Stimulated activated CD4-positive, alpha-beta T cell treated with anti-CD3 and anti-CD28 coated beads, Interleukin-15, amount 100 ng/mL, for 1 hour (primary cell): ENCODE measurements around the gene PGBD1.

Experiments
- DNase-seq, 2 donors: peaks; one replicate each; pipeline ENCODE4 v3.0.0-alpha.2; 2020; ENCODE audit warnings: low read depth in 1 of 2, low spot score in 1 of 2

The PGBD1 gene

GRCh38 chr6:28281288-28282064 lies at the start of gene PGBD1:
Gene PGBD1, plus strand, starts transcription at chr6:28281572. Its CDS starts 2,242 bp downstream, at chr6:28283814.
- peak in 1 of 2 donors; percentile 36 for DNase-seq

- DNase-seq: no peak
Observed at GRCh38 chr6:28232785-28233184, 48.6 kb upstream of the PGBD1 start.

GRCh38 chr6:28235912-28236452 lies 45.4 kb upstream of the PGBD1 start:
- no peak for DNase-seq

- no peak for DNase-seq
Observed at GRCh38 chr6:28239636-28240035, 41.7 kb upstream of the PGBD1 start.

- DNase-seq: no peak
Observed at GRCh38 chr6:28240471-28240870, 40.9 kb upstream of the PGBD1 start.

GRCh38 chr6:28243946-28244345 lies 37.4 kb upstream of the PGBD1 start:
- no peak for DNase-seq

- no peak for DNase-seq
Observed at GRCh38 chr6:28245206-28245941, 36.0 kb upstream of the PGBD1 start.

GRCh38 chr6:28248916-28249315 lies 32.5 kb upstream of the PGBD1 start:
- no peak for DNase-seq

- no peak for DNase-seq
Observed at GRCh38 chr6:28250747-28251146, 30.6 kb upstream of the PGBD1 start.

- no peak for DNase-seq
Observed at GRCh38 chr6:28251661-28252008, 29.7 kb upstream of the PGBD1 start.

- peak; percentile 55 to 57 for DNase-seq
Observed at GRCh38 chr6:28252009-28252975, 29.1 kb upstream of the PGBD1 start, which contains the start of gene ZKSCAN4. Gene ZKSCAN4, minus strand, starts transcription at chr6:28252269. Its CDS starts 289 bp downstream, at chr6:28251980.

GRCh38 chr6:28254121-28254519 lies 27.3 kb upstream of the PGBD1 start:
- no peak for DNase-seq

- no peak for DNase-seq
Observed at GRCh38 chr6:28257042-28257441, 24.3 kb upstream of the PGBD1 start.

- peak in 1 of 2 donors; percentile 45 for DNase-seq
Observed at GRCh38 chr6:28258877-28259777, 22.2 kb upstream of the PGBD1 start, which contains the start of gene NKAPL. Gene NKAPL, plus strand, starts transcription at chr6:28259297. Its CDS starts 75 bp downstream, at chr6:28259372.

- DNase-seq: no peak
Observed at GRCh38 chr6:28263922-28264321, 17.4 kb upstream of the PGBD1 start.

- DNase-seq: no peak
Observed at GRCh38 chr6:28264834-28265401, 16.5 kb upstream of the PGBD1 start.

GRCh38 chr6:28266563-28266961 lies 14.8 kb upstream of the PGBD1 start:
- no peak for DNase-seq

- DNase-seq: peak; percentile 70 to 80
Observed at GRCh38 chr6:28266962-28267694, 14.2 kb upstream of the PGBD1 start, which contains the start of gene ZSCAN26. Gene ZSCAN26, plus strand, starts transcription at chr6:28267143. Its CDS starts 4,777 bp downstream, at chr6:28271920.

GRCh38 chr6:28267695-28268059 lies 13.7 kb upstream of the PGBD1 start:
- no peak for DNase-seq
